ENCODE data around the gene LRMDA. TPM values are rescaled to one million over a fixed set of nuclear protein-coding genes. Genes with fewer than 3 reads are reported as not detected.

LRMDA gene
- total RNA-seq, 1 donor from 2014 or later, result 18.7 TPM

DNA sequence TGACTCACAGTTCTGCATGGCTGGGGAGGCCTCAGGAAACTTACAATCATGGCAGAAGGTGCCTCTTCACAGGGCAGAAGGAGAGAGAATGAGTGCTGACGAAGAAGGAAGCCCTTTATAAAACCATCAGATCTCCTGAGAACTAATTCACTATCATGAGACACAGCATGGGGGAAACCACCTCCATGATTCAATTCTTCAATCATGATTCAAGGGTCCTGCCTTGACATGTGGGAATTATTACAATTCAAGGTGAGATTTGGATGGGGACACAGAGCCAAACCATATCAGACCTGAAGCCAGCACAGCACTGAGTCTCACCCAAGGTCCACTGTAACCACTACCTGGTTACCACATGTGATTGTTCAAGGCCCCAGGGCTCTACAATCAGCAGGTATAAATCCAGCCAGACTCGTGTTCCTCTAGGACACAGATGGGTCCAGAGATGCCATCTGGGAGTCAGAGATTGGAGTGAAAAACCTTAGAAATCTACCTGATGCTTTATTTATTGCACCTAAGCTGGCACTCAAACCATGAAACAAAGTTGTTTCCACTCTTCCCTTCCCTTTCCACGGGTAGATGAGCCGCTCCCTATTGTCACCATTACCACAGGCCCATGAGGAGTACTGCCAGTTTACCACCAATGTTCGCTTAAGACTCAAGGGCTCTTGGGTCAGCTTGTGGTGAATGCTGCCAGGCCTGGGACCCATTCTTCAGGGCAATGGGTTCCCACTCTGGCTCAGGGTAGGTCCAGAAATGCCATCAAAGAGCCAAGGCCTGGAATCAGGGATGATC lies 1061.5 kb downstream of the LRMDA start:
- no peak for DNase-seq (ENCODE audit: low read depth)
- H3K36me3 ChIP-seq (ENCODE audit: control insufficient read depth, insufficient read depth, low read length), result no peaks in the 10 kb centered on the region
- TF ChIP-seq, protein P1, sequence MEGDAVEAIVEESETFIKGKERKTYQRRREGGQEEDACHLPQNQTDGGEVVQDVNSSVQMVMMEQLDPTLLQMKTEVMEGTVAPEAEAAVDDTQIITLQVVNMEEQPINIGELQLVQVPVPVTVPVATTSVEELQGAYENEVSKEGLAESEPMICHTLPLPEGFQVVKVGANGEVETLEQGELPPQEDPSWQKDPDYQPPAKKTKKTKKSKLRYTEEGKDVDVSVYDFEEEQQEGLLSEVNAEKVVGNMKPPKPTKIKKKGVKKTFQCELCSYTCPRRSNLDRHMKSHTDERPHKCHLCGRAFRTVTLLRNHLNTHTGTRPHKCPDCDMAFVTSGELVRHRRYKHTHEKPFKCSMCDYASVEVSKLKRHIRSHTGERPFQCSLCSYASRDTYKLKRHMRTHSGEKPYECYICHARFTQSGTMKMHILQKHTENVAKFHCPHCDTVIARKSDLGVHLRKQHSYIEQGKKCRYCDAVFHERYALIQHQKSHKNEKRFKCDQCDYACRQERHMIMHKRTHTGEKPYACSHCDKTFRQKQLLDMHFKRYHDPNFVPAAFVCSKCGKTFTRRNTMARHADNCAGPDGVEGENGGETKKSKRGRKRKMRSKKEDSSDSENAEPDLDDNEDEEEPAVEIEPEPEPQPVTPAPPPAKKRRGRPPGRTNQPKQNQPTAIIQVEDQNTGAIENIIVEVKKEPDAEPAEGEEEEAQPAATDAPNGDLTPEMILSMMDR (IDR thresholded peaks at IDR 0.05; ENCODE audit: insufficient read depth, low read length, poor library complexity, severe bottlenecking), result no peak
- H3K4me3 ChIP-seq (ENCODE audit: low read depth, low read length), result no peak overlapping the region
- H3K27me3 ChIP-seq (ENCODE audit: control insufficient read depth, insufficient read depth, low read length), result no peaks in the 10 kb centered on the region

DNA sequence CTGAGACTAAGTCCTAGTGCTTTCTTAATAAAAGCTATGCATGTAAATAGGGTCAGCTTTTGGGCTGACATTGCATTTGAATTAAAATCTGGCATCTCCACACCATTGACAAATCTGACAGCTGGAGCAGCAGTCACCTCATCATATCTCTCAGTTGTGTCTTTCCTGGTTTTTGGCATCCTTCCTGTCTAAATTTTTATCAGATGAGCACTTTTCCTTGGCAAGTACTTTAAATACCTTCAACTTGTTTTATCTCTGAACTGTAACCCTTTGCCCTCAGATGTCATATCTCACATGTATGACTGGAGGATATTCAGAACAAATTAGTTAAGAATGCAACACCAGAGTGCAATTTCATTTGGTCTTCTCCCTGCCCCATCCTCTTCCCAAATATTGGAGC lies 1066.2 kb downstream of the LRMDA start:
- H3K36me3 ChIP-seq (ENCODE audit: control insufficient read depth, insufficient read depth, low read length), result no peaks in the 10 kb centered on the region
- TF ChIP-seq, protein P1 (IDR thresholded peaks at IDR 0.05; ENCODE audit: insufficient read depth, low read length, poor library complexity, severe bottlenecking), result no peak
- DNase-seq (ENCODE audit: low read depth), result no peak
- no peaks in the 10 kb centered on the region for H3K27me3 ChIP-seq (ENCODE audit: control insufficient read depth, insufficient read depth, low read length)
- H3K4me3 ChIP-seq (ENCODE audit: low read depth, low read length), result no peak overlapping the region

DNA sequence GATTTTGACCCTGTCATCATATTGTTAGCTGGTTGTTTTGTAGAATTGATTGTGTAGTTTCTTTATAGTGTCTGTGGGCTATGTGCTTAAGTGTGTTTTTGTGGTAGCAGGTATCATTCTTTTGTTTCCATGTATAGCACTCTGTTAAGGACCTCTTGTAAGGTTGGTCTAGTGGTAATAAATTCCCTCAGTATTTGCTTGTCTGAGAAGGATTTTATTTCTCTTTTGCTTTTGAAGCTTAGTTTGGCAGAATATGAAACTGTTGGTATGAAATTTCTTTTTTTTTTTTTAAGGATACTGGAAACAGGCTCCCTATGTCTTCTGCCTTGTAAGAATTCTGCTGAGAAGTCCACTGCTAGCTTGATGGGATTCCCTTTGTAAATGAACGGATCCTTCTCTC lies 1073.4 kb downstream of the LRMDA start:
- no peak for DNase-seq (ENCODE audit: low read depth)
- TF ChIP-seq, protein P1 (IDR thresholded peaks at IDR 0.05; ENCODE audit: insufficient read depth, low read length, poor library complexity, severe bottlenecking), result no peak
- H3K4me3 ChIP-seq (ENCODE audit: low read depth, low read length), result no peak overlapping the region
- H3K36me3 ChIP-seq (ENCODE audit: control insufficient read depth, insufficient read depth, low read length), result no peaks in the 10 kb centered on the region
- no peaks in the 10 kb centered on the region for H3K27me3 ChIP-seq (ENCODE audit: control insufficient read depth, insufficient read depth, low read length)

DNA sequence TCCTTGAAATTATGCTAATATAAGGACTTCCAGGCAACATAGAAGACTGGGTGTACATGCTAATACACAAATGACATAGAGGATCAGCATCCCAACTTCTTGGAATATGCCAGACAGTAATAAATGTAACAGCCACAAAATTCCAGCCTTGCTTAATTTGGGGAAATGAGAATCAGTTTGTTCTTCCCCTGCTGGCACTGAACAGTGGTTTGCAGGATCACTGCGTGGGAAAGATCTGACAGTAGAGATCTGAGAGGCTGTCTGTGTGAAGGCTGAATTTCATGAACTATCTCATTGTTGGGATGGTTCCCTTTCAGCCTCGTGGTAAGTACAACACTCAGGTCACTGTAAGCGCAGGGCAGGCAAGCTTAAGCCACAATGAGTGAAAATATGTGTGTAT lies 1078.0 kb downstream of the LRMDA start:
- DNase-seq (ENCODE audit: low read depth), result no peak
- Histone ChIP-seq H3K36me3 (ENCODE audit: control insufficient read depth, insufficient read depth, low read length) (no peaks in the 10 kb centered on the region), H3K27me3 (ENCODE audit: control insufficient read depth, insufficient read depth, low read length) (no peaks in the 10 kb centered on the region), H3K4me3 (ENCODE audit: low read depth, low read length) (no peak overlapping the region)
- TF ChIP-seq, protein P1 (IDR thresholded peaks at IDR 0.05; ENCODE audit: insufficient read depth, low read length, poor library complexity, severe bottlenecking), result no peak

DNA sequence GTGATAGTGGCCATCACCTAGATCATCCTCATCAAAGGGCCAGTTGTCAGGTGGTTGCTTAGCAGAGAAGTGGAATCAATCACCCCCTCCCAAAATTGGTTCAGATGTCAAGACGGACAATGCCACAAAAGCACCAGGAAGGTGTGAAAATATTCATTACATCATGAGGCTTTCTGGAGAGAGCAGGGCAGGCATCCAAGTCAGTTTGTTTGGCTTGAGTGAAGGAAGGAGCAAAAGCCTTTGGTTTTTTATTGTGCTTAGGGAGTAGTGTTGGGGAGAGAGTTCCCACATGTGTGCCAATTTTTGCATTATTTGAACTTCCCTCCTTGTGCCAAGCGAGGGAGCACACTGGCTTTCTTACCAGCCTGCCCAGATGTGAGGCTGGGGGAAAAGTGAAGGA lies 1082.9 kb downstream of the LRMDA start:
- TF ChIP-seq, protein P1 (IDR thresholded peaks at IDR 0.05; ENCODE audit: insufficient read depth, low read length, poor library complexity, severe bottlenecking), result no peak
- Histone ChIP-seq H3K36me3 (ENCODE audit: control insufficient read depth, insufficient read depth, low read length) (no peaks in the 10 kb centered on the region), H3K27me3 (ENCODE audit: control insufficient read depth, insufficient read depth, low read length) (no peaks in the 10 kb centered on the region), H3K4me3 (ENCODE audit: low read depth, low read length) (no peak overlapping the region)
- no peak for DNase-seq (ENCODE audit: low read depth)

DNA sequence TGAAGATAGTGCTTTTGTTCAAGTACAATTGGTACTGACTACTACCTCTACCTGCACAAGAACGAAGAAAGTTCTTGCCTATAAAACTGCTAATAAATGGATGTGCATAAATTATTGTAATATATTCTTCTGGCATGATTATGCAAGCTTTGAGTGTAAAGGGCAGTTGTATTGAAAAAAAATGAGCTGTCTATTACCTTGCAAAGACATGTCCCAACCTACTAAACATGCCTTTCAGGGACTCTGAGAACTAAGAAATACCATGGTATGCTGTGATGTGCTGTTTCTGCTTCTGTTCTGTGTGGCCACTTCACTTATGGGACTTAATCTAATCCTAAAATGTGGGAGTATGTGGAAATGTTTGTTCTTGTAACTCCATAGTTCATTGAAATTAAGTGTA lies 1083.4 kb downstream of the LRMDA start:
- no peaks in the 10 kb centered on the region for H3K27me3 ChIP-seq (ENCODE audit: control insufficient read depth, insufficient read depth, low read length)
- TF ChIP-seq, protein P1 (IDR thresholded peaks at IDR 0.05; ENCODE audit: insufficient read depth, low read length, poor library complexity, severe bottlenecking), result no peak
- no peak overlapping the region for H3K4me3 ChIP-seq (ENCODE audit: low read depth, low read length)
- no peak for DNase-seq (ENCODE audit: low read depth)
- H3K36me3 ChIP-seq (ENCODE audit: control insufficient read depth, insufficient read depth, low read length), result no peaks in the 10 kb centered on the region
